HG02678 (cell line): ENCODE measurements around the gene MYOT.
A peak's percentile ranks its signal among the peaks of the same experiment; 100 is the strongest.
"Not testable (repeated sequence)": the region's sequence is repeated elsewhere in the genome, so short reads cannot be mapped to it uniquely, and the experiment has no call there.

Source experiments
- ATAC-seq: cut with Tn5 transposase; IDR thresholded peaks from one replicate; pipeline ENCODE4 v1.9.1; 2021; ENCODE audit warnings: mild to moderate bottlenecking, moderate library complexity; ENCODE audit not compliant: unreplicated experiment

Gene MYOT

DNA sequence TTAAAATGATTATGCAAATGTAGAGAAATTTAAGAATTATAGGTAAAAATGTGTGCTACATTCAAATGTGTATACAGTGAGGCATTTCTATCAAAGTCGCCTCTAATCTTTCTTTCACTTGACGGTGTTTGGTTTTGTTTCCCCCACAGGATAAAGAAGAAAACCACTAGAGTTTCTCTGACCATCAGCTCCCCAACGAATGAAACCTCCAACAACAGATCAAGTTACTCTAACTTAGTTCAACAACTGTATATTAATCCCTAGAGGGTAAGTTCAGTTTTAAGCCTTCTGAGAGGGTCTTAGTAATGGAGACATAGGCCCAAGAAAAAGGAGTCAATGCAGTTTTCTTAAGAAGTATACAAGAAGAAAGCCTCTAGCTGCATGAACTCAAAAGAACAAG lies 11.5 kb upstream of the MYOT start:
- ATAC-seq: peak; percentile 37

DNA sequence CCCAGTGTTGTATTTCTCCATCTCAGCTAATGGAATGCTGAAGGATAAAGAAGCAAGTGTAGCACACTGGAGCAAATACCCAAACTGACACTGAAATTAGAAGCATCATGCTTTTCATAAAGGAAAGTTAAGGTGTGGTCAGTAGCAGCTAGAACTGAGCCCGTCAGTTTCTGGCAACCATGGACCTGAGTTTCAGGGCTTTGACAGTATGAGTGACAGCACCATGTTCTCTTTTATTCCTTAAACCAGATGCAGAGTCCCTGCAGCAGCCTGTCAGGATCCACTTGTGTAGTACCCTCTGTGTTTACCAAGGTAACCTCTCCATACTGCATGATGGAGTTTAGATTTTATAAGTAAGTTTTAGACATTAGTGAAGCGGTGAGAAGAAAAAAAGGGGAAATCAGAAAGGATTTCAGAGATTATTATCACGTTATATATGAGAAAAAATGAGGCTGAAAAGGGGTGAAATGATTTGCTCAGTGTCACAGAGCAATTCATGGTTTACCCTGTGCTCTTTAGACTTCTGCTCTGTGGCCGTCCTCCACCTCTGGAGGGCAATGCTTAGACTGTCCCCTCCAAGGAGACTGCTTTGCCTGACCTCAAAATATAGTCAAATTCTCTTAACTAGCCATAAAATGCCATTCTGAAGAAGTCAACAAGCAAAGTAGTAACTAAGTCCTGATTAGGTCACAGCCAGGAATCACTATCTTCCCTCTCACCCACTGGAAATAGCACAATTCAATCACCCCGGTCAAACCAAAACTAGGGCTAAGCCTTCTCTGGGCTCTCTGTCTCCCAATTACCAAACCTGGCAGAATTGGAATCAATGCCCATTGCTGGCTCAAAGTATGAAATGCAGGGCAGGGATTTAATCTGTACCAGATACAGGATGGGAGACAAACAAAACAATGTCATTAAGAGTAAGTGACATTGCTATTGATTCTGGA lies 10.5 kb upstream of the MYOT start:
- ATAC-seq: no peak

DNA sequence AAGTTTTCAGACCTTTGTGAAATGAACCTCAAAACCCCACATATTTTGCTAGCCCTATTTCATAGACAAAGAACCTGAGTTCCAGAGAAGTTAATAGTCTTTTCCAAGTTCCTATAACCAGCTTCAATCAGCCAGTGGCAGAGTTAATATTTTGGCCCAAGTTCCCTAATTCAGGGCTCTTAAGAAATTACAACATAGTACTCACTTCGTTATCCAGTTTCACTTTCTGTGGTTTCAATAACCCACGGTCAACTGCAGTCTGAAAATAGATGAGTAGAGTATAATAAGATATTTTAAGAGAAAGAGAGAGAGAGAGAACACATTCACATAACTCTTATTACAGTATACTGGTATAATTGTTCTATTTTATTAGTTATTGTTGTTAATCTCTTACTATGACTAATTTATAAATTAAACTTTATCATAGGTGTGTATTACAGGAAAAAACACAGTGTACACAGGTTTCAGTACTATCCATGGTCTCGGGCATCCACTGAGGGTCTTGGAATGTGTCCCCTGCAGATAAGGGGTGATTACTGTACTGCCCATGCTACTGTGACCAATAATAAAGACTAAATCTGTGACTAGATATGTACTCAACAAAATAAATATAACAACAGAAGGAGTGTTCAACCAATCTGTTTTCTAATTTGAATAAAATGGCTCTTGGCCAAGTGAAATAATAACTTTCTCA lies 9.3 kb upstream of the MYOT start:
- ATAC-seq: peak; percentile 89

DNA sequence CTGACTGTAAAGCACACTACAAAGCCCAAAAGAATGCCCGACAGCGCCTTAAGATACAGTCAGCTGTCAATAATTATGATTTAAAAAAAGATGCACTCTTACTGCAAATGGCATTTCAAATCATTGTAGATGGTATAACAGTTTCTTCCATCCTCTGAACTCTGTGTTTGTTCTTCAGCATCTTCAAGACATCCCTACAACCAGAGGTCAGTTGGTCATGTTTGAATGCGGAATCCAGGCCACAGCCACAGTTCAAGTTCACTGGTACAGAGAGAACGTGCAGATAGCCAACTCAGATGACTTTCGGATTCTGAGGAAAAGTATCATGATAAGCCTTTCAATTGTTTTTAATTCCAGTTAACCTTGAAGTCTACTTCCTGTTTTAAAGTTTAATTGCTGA lies 8.7 kb upstream of the MYOT start:
- ATAC-seq: no peak

DNA sequence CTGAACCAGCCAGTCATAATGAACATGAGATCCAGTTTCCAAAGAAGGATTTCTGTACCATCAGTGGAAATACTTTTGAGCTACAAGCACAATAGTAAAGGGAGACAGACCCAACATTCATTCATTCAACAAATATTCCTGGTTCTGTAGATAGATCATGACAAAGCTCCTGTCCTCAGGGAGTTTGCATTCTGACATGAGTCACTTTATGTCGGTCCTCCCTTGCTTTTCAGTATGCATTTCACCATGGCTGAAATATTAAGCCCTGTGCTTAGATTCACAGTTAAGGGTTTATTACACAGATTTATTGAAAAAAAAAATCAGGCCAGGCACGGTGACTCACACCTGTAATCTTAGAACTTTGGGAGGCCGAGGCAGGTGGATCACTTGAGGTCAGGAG lies 5.4 kb upstream of the MYOT start:
- ATAC-seq: no peak

DNA sequence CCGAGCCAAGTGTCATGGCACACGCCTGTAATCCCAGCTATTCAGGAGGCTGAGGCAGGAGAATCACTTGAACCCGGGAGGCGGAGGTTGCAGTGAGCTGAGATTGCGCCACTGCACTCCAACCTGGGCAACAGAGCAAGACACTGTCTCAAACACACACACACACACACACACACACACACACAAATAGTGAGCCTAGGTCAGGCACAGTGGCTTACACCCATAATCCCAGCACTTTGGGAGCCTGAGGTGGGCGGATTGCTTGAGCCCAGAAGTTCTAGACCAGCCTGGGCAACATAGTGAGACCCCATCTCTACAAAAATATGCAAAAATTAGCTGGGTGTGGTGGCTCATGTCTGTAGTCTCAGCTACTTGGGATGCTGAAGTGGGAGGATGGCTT lies 4.0 kb upstream of the MYOT start:
- not testable (repeated sequence) for ATAC-seq

DNA sequence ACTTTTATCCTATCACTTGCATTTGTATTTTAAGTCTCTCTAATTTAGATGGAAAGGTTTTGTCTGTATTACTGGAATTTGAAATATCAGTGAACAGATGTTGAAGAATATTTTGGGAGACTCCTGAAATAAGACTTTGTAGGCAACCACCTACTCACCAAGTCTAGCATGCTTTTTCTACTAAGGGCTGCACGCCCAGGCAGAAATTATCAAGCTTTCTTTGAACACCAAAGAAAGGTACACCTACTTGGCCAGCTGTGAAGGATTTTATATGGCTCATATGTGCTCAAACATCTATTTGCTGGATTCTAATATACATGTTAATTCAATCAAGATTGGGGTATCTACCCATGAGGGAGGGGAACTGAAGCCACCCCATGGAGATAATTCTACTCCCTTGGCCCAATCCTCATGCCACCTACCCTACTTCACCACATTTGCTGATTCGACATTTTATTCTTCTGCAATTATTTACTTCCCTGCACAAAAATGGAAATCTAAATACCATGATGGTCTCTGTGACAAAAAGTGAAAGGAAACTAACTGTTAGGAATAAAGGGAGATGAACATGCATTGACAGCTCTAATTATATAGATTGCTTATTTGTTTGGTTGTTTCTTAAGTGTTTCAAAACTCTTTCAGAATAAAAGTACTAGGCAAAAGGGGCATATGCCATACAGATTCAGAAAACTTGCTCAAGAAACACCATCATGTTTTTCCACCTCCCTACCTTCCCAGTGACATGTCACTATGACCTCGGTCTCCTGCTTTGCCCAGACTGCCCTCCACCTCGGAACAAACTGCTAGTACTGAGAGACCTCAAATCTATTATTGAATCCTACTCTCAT lies 895 bp upstream of the MYOT start:
- ATAC-seq: no peak

DNA sequence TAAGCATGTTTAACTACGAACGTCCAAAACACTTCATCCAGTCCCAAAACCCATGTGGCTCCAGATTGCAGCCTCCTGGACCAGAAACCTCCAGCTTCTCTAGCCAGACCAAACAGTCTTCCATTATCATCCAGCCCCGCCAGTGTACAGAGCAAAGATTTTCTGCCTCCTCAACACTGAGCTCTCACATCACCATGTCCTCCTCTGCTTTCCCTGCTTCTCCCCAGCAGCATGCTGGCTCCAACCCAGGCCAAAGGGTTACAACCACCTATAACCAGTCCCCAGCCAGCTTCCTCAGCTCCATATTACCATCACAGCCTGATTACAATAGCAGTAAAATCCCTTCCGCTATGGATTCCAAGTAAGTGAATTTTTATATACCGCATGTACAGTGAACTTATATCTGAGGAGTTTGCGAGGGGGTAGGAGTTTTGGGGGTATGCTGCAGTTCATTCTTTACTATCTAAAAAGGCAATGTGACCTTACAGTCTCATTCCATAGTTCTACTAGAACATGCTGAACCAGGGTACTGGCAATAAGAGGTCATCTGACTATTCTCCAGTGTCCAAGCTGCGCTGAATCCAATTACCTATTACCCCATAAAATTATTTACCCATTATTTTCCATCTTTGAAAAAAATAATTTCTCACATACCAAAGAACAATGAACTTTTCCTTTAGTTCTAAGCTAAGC lies 3.1 kb downstream of the MYOT start:
- no peak for ATAC-seq

DNA sequence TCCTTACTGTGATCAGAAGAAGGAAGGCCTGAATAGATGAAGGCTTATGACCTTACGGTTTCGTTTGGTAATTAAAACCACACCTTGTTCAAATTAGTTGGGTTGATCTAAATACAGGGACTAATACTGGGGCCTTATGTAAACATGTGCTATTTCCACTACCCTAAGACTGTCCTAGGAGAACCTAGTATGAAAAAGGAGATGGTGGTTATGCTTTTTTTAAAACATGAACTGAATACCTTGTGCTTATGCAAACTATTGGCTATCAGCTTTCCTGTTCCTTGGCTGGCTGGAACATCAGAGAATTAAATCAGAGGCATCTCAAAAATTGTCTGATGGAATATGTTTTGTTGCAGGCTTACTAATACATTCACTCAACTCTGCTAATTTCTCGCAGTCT lies 3.9 kb downstream of the MYOT start:
- no peak for ATAC-seq

DNA sequence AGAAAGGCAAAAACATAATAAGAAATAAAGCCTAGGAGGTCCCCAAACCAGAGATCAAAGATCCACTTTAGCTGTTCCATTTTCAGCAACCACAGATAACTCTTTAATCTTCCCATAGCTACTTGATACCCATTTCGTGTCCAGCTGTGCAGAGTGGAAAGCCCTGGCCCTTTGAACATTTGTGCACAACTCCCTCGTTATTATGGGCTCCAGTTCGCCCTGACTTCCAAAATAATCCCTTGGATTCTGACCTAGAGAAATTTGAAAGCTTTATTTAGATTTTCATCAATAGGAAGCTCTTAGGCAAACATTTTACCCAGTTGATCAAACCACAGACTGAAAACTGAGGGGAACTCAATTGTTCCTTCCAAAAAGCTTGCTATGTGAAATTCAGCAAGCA lies 4.8 kb downstream of the MYOT start:
- ATAC-seq: no peak

DNA sequence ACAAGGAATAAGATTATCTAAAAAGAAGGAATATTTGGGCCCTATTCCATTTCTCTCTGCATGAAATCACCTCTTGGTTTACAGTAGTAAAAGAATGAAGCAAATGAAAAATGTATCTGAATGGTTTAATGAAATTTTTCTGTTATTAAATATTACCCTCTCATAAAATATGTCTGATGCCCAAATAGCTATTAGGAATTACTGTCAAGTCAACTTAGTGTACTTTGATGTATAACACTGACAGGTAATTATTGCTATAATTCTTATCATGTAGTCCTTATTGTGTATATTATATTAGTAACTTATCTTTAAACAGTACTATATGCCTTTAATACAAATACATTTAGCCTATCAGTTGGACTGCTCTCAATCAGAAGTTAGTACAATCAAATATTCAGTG lies 8.4 kb downstream of the MYOT start:
- no peak for ATAC-seq

DNA sequence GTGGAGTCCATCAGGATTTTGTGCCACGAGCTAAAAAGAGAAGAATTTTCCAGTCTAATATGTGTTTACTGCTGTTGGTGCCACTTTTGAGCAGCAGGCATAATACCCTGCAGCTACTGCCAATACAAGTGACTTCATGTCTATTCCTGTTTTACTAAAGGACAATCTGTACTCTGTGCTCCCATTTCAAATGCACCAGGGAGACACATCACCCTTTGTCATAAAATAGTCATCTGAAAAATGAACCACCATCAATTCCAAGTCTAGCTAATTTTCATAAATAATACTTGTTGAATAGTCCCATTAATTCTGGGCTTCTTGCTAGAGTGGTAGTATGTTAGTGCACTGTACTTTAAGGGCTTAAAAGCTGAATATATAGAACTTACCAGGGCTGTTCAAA lies 12.7 kb downstream of the MYOT start:
- no peak for ATAC-seq

DNA sequence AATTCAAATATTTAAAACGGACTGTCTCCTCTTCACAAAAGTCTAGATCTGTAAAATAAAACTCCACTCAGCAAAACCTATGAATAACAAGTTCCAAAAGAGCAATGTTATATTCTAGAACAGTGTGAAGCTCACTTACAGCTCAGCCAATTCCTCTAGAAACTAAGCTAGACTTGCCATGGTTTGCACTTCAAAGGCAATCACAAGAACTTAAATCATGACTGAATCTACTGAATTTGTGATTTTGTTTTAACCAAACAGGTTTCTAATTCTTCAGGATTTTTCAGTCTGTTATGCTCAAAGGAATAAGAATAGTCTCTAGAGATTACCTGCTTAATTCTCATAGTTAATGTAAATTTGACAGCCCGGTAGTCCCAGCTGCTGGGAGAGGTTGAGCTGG lies 20.2 kb downstream of the MYOT start:
- ATAC-seq: no peak

DNA sequence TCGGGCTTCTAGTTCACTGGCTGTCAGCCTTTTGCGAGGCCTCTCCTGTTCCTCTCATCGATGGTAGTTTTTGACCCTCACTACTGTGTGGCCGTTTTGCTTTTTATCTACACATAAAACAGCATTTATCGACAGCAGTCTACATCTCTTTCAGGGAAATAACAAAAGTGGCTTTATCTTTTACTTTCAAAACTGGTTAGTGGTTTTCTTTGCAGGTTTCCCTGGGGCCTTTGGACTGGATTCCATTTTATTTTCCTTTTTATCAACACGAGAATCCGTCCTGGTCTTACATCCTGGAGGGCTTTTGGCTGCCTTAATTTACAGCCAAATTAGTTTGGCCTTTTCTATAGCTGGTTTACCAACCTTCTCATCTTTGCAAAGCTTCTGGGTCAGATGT lies 20.8 kb downstream of the MYOT start:
- ATAC-seq: no peak

DNA sequence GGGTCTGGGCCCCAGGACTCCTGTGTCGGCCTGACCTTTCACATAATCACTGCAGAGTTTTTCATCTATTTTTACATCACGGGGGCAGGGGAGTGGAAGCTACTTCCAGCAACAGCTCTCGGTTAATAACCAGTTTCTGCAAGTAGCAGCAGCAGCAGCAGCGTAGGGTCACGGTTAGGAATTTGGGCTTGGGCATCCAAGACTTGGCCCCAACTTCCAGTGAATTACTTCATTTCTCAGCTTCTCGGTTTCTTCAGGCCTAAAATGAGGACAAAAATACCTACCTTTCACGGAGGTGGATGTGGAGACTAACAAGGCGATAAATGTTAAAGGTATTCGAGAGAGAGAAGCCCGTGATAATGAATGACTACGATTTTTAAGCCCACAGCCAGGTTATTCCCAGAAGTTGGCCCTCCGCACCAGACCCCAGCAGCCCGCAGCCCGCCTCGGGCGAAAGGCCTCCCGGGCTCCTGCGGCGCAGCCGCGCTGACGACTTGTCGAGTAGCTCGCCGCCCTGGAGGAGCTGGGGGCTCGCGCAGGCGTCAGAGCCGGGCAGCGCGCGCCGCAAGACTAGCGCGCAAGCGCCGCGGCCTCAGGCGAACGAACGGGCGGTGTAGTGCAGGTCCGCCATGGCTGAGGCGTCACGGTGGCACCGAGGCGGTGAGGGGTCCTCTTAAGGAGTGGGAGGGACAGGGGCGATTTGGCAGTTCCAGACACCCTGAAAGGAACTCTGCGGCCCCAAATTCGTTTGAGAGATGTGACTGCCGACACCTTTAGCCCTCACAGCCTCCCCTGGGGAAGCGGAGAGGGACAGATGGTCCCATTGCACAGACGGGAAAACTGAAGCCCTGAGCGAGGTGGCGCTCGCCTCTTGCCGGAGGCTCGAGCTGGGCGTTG lies 21.5 kb downstream of the MYOT start, which contains the start of gene PKD2L2:
TSS of gene PKD2L2 (plus strand) at position 595 of the 897 bp plus-strand sequence. CDS start at position 630, 35 bp downstream.
- ATAC-seq: peak; percentile 97

DNA sequence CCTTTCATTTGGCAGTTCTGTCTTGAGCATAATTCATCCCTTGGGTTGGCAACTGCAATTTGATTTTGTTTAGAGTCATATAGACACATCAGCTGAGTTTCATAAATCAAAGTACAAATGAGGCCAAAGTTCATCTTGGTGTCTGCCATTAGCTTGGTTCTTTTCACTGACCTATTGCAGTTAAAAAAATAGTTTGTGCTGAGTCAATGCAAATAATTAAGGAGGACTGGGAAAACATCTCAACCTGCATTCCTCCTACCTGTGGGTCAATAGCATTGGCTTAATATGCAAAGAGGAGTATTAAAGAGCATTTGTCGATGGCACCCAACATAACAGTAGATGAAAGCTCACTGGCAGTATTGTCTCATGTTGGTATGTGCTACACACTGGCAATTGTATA lies 23.2 kb downstream of the MYOT start:
- ATAC-seq: no peak

DNA sequence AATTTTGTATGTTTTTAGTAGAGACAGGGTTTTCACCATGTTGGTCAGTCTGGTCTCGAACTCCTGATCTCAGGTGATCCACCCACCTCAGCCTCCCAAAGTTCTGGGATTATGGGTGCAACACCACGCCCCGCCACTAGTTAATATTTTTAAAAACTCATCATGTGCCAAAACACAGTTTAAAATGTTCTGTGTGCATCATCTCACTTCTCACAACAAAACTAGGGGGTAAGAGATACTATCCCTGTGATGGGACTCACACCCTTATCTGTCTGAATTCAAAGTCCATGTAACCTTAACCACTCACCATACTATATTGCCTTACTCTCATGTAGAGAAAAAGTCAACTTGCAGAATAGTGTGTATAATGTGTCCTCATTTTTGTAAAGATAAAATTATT lies 24.2 kb downstream of the MYOT start:
- no peak for ATAC-seq

DNA sequence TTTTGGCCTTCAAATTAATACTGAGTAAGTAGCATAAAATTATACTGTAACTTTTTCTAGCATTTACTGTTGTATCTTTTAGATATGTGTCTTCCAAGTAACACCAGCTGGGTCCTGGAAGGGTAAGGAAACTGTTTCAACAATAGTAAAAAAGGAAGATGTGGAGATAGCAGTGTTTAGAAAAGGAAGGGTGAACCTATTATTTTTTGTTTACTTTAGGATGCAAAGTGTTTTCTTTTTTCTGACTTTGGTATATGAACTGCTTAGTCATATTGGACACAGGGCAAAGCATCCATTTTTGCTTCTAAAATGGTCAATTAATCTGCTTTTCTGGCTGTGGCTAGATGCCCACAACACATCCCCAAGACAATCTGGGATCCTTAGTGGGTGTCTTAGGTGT lies 26.9 kb downstream of the MYOT start:
- no peak for ATAC-seq

DNA sequence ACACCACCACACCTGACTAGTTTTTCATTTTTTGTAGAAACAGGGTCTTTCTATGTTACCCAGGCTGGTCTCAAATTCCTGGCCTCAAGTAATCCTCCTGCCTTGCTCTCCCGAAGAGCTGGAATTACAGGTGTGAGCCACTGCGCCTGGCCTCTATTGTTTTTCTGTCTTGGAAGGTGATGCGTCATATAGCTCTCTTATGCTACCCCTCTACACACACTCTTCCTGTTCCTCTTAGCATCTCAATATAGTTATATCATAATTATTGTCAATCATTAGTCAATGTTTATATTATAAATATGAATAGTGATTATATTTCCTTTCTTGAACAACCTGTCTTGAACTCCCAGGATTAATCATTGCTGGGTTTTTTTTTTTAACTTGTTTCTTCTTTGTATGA lies 28.9 kb downstream of the MYOT start:
- ATAC-seq: no peak

DNA sequence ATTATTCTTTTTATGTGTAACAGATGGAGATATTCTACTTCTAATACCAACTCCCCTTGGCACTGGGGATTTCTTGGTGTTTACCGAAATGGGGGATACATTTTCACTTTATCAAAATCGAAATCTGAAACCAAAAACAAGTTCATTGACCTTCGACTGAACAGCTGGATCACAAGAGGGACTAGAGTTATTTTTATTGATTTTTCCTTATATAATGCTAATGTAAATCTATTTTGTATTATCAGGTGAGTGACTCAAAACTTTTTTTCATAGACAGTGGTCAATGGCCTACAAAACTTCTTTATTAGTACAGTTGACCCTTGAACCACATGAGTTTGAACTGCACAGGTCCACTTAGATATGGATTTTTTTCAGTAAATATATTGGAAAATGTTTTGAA lies 31.8 kb downstream of the MYOT start:
- ATAC-seq: no peak
